8988T (cell line): ENCODE data around the gene RORC.

Experiments
- DNase-seq: peaks from one replicate; pipeline ENCODE4 v3.0.0; 2011

RORC gene

GRCh38 chr1:151825751-151826660 is 5.6 kb downstream of the RORC start:
- no peak for DNase-seq

DNA sequence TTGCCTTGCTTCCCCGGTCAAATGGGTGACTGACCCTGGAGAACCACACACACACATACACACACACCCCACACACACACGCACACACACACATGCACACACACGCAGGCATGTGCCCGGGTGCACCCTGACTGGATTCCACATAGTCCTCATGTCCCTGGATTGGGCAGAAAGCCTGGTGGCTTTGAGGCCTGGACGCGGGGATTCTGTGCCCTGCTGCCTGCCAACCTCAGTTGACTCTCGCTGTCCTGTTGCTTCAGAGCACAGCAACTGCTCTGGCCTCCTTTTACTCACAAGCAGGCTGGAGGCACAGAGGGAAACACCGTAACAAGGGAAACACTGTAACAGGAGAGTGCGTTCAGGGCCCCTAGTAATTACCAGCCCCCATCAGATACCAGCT is 6.4 kb downstream of the RORC start:
- DNase-seq: no peak

DNA sequence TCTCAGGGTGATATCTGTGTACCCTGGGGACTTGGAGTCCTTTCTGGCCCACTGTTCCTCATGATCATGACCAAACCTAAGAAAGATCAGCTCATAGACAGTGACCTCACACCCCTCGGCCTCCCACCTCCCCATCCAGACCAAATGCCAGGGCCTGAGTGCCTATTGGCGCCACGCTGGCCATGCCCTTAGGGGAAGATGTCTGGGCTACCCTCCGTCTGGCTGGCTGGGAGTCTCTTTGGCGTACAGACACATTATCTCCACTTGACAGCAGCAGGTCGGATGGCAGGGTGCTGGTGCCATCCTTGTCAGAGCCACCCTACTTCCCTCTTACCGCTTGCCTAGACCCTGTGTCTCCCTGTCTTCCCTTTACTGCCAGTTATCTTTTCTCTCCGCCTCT is 8.4 kb downstream of the RORC start:
- no peak for DNase-seq

DNA sequence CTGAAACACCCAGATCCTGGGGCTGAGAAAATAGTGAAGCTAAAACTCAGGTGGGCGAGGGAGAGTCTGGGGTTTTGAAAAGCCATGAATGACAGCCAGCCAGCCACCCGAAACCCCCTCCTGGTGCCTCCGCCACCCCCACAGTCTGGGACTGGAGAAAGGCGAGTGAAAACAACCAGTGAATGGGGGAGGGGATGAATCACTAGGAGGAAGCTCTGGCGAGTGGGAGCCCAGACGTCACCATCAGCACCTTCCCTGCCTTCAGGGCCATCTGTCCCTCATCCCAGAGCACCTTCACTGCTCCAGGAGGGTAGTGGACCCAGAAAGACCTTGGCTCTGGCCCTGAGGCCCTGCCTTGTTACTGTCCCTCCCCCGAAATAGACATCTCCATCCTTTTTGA is 9.2 kb downstream of the RORC start:
- DNase-seq: no peak

DNA sequence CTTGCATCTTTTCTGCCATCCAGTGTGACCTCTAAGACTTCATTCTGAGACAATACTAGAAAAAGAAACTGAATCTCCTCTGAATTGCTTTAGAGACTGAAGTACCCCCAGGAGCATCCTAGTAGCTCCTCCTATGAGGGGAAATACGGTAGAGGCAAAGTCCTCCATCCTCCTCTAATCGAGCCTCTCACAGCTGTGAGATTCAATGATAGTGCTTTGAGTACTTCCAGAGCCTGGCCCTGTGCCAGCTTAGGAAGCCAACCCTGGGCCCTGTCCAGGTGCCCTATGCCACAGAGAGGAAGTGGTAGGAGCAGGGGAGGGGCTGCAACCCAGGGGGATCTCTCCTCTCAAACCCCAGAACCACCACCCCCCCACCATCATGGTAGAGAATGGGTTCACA is 10.7 kb downstream of the RORC start:
- no peak for DNase-seq

GRCh38 chr1:151819976-151820623 is 11.5 kb downstream of the RORC start:
- no peak for DNase-seq

DNA sequence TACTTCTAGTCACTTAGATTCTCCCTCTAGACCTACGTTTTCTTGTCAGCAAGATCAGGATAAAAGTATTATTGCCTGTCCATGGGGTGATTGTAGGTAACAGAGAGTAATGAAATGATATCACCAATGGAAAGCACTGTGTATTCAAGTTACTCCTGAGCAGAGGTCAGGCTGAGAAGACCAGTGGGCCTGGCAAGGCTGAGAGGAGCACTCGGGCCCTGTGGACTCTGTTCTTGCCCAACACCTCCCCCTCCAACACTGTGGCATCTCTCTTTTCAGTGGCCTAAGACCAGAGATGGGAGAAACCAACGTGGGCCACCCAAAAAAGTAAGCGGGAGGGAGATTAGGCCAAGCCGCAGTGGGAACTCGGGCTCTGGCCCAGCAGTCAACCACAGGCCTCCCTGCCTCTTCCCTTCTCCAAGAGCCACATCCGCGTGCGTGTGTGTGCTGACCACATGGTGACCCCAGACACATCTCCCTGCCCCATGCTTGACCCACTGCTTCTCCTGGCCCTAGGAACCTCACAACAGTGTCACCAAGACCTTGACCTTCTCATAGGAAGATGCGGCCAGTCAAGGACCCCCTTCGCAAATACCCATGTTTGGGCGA is 12.3 kb downstream of the RORC start:
- DNase-seq: no peak

- no peak for DNase-seq
These were observed 14.3 kb downstream of the RORC start for GRCh38 chr1:151817353-151817730.

DNA sequence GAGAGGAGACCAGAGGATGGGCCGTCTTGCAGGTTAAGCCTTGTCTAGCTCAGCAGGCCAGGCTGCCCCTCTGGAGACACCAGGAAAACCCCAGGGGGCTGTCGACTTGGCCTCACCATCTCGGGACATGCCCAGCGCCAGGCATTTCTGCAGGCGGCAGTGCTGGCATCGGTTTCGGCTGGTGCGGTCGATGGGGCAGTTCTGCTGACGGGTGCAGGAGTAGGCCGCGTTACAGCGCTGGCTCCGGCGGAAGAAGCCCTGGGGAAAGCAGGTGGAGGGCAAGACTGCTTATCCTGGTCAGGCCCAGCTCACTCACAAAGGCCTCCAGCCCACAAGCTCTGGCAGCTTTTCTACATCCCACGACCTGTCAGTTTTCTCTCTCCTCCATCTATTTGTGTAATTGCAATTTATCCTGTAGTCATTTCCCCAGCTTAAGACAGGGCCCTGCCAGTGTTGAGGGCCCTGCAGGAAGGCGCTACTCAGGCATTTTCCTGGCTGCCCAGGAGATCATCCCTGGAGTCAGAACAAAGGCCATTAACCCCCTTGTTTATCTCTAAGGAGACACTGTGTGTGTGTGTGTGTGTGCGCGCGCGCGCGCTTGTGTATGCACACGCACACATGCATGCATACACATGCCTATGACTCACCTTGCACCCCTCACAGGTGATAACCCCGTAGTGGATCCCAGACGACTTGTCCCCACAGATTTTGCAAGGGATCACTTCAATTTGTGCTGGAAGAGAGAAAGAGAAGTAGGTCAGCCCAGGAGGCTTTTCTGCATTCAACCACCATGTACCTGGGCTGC is 14.9 kb downstream of the RORC start:
- DNase-seq: no peak

DNA sequence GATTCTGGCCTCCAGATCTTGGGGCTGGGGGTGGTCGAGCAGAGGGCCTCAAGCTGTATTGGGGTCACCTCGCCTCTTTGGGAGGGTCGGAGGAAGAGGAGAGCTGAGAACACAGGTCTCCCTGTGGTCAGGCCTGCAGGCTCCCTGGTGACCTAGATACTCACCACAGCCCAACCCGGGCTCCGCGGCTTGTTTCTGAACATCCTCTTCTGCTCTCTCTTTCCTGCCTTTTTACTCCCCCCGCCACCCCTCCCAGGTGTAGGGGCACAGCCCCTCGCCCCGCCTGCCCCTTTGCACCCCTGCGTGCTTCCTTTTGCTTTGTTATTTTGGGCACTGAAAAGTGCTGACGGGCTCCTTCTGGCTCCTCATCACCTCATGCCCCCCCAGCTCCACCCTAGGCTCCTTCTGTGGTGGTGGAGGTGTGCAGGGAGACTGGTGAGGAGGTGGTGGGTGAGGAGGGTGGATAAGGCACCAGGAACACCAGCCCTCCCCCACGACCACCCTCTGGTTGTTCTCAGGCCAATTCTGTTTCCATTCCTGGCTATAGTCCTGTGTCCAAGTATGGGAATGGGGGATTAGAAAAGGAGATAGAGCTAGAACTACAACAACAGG is 15.8 kb downstream of the RORC start:
- DNase-seq: no peak

- no peak for DNase-seq
These were observed 16.5 kb downstream of the RORC start for GRCh38 chr1:151814971-151815545.

DNA sequence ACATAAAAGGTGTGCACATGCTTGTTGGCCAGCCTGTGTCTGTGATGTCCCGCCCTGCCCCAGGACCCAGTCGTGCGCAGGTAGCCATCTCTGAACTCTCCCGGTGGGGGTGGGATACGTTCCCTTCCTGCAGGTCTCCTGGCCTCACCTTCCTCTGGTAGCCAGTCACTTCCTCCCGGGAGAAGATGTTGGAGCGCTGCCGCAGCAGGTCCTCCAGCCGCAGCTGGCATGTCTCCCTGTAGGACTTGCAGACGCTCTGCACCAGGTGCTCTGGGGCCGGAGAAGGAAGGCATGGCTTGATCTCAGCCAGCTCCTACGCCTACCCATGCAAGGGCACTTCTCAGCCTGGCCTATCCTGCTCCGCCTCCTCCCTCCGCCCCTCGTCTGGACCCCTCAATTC is 17.2 kb downstream of the RORC start:
- no peak for DNase-seq

GRCh38 chr1:151813271-151813977 is 18.2 kb downstream of the RORC start:
- DNase-seq: no peak

GRCh38 chr1:151811181-151811580 is 20.4 kb downstream of the RORC start:
- DNase-seq: no peak

DNA sequence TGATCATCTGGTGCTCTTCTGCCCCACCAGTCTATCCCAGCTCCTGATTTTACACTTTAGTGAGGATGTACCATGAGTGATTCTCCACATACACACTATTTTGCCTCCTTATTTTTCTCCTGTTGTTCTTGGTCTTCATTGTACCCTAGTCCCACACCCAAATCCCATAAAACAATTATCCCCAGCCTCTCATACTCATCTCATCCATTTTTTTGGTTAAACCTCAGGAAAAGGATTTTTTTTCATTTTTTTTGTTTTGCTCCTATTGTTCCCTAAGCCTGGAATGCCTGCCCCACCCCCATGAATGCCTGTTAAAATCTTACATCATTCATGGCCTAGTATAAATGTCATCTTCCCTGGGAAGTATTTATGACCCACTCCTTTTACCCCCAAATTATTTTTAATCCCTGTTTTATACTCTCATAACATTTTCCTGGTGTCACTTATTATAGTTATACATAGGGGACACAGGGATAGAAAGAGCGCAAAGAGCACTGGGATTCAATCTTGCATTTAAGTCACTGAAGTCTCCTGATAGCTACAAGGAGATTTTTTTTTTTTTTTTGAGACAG is 21.5 kb downstream of the RORC start:
- DNase-seq: no peak

GRCh38 chr1:151809290-151809984 is 22.2 kb downstream of the RORC start:
- no peak for DNase-seq

- DNase-seq: no peak
These were observed 23.8 kb downstream of the RORC start for GRCh38 chr1:151807766-151808165.

DNA sequence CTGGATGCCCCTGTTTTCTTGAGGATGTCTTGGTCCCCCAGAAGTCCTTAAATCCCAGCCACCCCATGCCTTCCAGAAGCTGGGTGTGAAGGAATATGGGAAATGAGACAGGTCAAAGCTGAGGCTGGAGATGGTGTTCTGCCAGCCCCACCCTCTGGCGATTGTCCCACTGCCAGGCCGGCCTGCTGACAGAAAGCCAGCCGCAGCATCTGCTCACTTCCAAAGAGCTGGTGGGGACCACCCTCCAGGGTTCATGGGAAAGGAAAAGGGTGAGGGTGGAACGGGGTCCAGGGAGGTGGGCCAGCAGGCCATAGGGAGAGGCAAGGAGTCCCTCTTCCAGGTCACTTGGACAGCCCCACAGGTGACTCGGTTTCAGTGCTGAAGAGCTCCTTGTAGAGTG is 24.5 kb downstream of the RORC start:
- DNase-seq: no peak

- no peak for DNase-seq
These were observed 25.4 kb downstream of the RORC start for GRCh38 chr1:151806170-151806569.

DNA sequence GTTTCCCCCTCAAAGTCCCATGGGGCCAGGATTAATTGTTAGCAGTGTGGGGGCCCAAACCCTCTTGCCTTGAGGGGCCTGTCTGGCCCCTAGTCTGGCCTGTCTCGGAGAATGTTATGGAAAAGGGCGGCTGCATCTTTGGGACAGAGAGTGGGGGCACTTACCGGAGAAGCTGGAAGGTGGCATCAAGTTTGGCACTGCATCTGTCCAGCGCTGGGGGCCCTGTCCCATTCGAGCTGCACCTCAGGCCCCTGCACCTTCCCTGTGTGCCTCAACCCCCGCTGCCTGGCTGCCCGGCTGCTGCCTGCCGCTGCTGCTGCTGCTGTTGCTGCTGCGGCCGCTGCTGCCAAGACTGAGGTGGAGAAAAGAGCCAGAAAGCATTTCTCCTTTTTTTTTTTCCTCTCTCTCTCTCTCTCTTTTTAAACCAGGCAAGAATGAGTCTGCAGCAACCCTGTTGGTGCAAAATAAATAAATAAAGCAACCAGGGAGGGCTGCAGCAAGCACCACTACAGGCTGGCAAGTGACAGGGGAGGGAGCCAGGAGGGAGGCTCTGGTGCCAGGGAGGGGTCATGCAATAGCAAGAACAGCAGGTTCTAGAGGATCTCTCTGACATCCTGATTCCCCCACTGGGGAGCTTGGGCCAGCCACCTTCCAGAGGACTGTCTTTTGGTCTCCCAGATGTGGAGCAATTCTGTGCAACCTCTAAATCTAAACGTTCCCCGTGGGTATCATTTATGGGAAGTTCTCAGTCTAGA is 26.4 kb downstream of the RORC start, which contains the start of gene LINGO4:
Gene LINGO4, minus strand, starts transcription at position 354 of the 755 bp plus-strand sequence. CDS start 2,715 bp downstream, outside the sequence.
- no peak for DNase-seq
